COLO829 (cell line): Measurements from ENCODE around the gene LIMK1.
"Not testable (repeated sequence)": the region's sequence is repeated elsewhere in the genome, so short reads cannot be mapped to it uniquely, and the experiment has no call there.

Source experiments
- DNase-seq: peaks from one replicate; pipeline ENCODE4 v3.0.0; 2012; ENCODE audit warnings: low spot score

The LIMK1 gene

DNA sequence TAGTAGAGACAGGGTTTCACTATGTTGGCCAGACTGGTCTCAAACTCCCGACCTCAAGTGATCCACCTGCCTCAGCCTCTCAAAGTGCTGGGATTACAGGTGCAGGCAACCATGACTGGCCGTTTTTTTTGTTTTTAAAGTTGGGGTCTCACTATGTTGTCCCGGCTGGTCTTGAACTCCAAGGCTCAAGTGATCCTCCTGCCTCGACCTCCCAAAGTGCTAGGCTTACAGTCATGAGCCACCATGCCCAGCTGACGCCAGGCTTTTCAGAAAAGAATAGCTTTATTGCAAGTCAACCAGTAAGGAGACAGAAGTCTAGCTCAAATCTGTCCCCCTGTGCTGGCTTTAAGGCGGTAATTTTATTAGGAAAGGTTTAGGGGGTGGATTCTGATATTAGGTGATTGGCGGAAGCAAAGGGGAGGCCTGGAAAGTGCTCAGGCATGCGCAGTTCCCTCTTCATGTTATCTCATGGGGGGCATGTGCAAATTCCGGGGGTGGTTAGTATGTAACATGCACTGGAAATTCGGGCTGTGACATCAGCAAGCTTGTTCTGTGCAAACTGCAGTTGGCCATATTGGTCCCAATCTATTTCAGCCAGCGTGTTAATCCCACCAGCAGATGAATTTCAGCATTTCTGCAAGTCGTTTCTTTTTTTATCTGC, 42.7 kb downstream of the LIMK1 start:
- DNase-seq: no peak

DNA sequence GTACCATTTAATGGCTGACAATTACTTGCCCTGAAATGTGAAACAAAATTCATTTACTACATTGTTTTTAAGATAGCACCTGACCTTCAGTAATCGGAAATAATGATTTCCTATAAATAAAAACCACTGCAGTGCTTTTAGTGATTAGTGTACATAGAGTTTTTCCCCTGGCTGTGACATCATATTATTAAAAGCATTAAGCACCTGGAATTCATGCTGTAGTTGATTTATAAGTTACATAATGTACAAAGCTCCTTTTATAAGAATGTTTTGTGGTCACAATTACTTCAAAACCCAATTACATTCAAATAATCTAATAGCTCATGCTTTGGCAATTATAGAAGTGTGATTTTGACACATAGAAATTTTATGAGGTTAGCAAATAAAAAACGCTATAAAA, 46.3 kb downstream of the LIMK1 start:
- no peak for DNase-seq

DNA sequence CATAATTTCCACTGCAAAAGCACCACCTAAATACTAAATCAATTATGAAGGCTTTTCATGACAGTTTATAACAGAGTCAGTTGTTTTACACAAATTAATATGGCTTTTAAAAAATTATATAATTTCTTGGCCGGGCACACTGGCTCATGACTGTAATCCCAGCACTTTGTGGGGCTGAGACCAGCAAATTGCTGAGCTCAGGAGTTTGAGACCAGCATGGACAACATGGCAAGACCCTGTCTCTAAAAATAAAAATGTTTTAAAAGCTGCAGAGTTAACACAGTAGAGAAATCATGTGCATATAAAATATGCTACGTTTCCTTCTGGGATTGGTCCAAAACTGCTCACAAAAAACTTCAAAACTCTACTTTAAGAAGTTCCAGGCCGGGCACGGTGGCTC, 46.9 kb downstream of the LIMK1 start:
- no peak for DNase-seq

DNA sequence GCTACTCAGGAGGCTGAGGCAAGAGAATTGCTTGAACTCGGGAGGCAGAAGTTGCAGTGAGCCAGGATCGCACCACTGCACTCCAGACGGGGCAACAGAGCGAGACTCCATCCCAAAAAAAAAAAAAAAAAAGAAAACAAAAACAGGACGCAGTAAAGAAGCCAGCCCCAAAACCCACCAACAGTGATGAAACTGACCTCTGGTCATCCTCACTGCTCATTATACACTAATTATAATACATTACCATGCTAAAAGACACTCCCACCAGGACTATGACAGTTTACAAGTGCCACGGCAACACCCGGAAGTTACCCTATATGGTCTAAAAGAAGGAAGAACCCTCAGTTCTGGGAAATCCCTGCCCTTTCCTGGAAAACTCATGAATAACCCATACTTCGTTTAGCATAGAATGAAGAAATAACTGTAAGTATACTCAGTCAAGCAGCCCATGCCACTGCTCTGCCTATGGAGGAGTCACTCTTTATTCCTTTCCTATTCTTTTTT, 50.6 kb downstream of the LIMK1 start:
- no peak for DNase-seq

DNA sequence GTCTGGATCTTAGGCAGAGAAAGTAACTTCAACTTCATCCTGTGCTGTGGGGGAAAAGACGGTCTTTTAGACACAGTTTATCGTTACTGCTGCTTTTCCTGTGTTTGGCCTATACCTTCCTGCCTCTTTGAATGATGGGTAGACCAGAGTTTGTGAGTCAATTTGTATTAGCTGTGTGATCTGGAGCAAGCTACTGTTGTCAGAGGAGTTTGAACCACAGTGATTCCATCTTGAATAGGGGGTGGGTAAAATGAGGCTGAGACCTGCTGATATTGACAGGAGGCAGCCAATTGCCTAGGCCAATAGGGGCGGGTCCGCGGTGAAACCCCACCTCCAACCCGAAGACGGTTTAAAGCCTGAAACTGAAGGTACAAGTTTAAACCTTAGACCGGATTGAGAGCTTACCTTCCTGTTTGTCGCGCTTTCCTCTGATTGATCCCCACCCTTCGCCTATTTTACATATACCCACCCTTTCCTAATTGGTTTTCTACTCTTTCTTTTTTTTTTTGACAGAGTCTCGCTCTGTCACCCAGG, 54.8 kb downstream of the LIMK1 start:
- DNase-seq: no peak

DNA sequence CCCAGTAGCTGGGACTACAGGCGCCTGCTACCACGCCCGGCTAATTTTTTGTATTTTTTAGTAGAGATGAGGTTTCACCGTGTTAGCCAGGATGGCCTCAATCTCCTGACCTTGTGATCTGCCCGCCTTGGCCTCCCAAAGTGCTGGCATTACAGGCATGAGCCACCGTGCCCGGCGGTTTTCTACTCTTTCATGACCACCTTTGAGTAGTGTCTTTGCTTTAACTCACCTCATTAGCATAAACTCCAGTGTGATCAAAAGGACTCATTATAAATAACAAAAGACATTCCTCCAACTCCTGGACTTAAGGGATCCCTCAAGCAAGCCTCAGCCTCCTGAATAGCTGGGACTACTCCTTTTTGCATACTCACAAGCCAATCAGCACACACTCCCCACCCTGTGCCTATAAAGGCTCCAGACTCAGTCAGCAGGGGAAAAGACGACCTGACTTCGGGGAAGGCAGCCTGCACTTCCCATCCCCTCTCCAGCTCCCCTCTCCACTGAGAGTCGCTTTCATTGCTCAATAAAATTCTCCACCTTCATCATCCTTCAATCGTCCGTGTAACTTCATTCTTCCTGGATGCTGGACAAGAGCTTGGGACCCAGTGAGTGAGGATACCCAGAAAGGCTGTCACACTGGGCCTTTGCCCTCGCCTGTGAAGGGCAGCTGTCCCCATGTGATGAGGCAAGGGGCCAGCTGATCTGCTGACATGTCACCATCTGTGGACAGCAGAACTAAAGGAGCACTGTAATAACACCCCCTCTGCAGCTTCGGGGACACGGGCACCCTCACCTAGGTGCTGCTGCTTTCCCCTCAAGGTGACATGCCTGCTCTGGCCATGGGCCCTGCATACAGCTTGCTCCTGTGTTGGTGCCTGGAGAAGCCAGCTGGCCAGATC, 55.6 kb downstream of the LIMK1 start:
- no peak for DNase-seq

DNA sequence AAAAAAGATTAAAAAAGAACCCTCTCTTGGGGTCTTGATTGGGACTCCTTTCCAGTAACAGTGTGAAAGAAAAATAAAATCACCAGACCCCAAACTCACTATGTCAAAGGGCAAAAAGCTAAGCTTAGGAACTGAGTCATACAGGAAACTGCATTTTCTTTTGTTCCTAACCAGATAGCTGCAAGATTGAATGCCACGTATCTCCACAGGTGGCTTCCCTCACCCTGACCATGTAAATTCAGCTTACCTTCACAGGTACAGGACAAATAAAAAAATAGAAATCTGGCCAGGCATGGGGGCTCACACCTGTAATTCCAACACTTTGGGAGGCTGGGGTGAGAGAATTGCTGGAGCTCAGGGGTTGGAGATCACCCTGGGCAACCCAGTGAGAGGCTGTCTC, 58.1 kb downstream of the LIMK1 start:
- DNase-seq: no peak

DNA sequence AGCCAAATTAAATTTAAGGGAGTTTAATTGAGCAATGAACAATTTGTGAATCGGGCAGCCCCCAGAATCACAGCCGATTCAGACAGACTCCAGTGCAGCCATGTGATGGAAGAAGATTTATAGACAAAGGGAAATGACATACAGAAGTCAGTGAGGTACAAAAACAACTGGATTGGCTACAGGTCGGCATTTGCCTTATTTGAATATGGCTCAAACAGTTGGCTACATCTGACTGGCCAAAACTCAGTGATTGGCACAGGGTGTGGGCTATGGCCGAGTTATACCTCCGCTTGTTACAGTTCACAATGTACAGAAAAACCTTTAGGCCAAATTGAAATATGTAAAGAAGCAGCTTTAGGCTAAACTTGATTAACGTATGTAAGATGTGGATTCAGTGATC, 59.8 kb downstream of the LIMK1 start:
- DNase-seq: no peak

DNA sequence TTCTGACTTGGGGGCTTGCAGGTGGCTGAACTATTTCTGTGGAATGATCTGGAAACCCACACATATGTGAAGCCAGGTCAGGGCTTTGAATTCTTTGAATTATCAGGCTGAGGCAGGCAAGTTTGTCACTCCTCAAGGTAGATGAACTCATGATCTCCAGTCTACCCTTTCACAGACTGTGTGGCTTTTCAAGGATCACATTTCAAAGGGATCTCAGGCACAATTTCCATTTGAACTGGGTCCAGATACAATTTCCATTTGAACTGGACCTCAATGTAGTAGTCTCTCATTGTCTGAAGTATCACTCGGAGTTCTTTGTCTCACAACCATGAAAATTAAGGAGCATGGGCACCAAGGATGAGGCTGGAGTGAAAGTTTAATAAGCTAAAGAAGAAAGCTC, 64.9 kb downstream of the LIMK1 start:
- no peak for DNase-seq

DNA sequence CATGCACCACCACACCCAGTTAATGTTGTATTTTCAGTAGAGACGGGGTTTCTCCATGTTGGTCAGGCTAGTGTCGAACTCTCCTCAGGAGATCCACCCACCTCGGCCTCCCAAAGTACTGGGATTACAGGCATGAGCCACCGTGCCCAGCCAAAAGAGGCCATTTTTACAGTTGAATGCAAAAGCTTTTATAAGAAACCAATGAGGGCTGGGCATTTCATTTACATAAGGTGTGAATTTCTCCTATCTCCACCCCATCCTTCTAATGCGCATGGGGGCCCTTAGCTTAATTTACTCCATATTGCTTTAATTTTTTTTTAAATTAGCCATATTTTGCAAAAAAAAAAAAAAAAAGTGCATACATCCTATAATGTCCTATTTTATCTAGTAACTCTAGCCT, 65.5 kb downstream of the LIMK1 start:
- no peak for DNase-seq

DNA sequence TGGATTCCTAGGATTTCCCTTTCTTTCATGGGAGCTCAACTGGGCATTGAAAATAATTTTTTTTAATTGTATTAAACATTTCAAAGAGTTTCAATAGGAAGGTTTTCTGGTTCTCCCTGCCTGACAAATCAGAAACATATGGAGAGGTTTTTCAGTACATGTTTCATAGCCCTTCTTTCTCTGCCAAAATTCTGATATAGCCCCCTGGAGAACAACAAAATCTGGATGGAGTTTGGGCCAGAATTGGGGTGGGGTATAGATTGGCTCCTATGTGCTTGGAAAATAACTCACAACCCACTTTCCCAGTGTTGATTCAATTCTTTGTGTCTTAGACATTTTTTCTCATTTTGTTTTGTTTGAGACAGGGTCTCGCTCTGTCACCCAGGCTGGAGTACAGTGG, 66.0 kb downstream of the LIMK1 start:
- DNase-seq: no peak

DNA sequence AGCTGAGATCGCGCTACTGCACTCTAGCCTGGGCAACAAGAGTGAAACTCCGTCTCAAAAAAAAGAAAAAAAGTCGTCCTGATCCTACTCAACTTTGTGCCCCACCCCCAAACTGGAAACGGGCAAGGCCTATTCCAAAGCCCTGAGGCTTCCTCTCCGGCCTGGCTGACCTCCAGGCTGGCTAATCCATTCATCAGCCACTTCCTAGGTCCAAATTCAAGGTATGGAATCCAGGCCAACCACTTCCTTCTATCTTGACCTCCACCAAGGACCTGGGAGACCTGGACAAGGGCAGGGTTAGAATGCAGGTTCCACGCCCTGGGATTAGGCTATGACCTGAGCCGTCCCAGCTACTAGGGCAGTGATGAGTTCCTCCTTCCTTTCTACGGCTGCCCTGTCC, 70.1 kb downstream of the LIMK1 start:
- no peak for DNase-seq

DNA sequence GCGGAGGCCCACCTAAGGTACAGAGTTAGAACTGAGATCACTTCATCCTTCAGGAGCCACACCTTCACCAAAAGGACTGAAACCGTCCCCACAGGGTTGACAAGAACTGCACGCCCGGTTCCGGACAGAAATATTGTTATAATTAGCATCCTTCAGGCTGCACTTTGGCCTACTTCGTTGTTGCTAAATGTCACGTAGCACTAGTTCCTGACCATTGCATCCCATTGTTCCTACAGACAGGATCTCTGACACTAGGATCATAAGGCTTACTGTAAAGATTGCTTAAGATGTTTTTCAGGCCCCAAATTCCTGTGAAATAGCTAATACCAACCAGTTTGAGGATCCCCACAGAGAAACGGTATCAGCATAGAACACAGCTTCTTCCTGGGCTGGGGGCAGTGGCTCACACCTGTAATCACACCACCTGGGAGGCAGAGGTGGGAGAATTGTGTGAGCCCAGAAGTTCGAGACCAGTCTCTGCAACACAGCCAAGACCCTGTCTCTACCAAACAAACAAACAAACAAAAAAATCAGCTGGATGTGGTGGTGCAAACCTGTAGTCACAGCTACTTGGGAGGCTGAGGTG, 72.3 kb downstream of the LIMK1 start:
- no peak for DNase-seq

DNA sequence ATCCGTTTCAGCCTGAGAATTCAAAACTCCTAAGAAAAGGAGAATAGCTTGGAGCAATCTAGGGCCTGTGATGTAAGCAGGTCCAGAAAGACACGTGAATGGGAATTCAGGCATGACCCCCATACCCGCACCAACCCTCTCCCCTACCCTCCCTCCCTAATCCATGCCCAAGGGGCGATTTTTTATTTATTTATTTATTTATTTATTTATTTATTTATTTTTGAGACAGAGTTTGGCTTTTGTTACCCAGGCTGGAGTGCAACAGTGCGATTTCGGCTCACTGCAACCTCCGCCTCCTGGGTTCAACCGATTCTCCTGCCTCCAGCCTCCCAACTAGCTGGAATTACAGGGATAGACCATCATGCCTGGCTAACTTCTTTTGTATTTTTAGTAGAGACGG, 74.0 kb downstream of the LIMK1 start:
- DNase-seq: no peak

DNA sequence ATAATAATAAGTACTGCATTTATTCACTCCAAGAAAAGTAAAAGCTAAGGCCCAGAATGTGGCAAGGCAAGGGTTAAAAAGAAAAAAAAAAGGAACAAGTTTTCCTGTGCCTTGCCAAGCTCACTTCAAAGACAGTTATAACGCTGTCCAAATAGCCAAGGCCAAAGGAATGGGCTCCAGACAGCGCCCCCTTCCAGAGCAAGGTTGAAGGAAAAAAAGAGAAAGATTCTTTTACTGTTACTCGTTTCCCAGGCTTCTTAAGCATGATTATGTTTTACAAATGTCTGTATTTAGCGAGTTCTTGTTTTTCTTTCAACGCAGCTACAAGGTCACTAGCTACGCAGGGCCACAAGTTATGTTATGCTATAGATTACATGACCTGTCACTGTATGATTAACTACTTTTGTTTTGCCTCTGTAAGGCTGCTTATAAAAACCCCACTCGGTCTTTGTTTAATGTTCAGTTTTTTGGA, 81.4 kb downstream of the LIMK1 start:
- no peak for DNase-seq

DNA sequence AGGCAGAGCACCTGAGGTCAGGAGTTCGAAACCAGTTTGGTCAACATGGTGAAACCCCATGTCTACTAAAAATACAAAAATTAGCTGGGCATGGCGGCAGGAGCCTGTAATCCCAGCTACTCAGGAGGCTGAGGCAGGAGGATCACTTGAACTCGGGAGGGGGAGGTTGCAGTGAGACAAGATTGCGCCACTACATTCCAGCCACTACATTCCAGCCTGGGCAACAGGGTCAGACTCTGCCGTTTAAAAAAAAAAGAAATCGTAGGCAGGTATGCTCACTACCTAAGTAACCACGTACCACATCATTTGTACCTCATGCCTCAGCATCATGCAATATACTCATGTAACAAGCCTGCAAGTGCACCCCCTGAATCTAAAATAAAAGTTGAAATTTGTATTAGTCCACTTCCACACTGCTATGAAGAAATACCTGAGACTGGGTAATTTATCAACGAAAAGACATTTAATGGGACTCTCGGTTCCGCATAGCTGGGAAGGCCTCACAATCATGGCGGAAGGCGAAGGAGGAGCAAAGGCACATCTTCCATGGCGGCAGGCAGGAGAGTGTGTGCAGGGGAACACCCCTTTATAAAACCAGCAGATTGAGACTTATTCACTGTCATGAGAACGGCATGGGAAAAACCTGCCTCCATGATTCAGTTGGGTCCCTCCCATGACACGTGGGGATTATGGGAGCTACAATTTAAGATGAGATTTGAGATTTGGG, 82.4 kb downstream of the LIMK1 start:
- DNase-seq: no peak

DNA sequence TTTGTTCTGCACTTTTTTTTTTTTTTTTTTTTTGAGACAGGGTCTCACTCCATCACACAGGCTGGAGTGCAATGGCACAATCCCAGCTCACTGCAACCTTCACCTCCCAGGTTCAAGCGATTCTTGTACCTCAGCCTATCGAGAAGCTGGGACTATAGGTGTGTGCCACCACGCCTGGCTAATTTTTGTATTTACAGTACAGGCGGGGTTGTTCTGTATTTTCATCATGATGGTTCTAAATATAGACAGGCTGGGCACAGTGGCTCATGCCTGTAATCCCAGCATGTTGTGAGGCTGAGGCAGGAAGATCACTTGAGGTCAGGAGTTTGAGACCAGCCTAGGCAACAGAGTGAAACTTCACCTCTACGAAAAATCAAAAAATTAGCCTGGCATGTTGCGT, 83.7 kb downstream of the LIMK1 start:
- DNase-seq: not testable (repeated sequence)
